K562 (cell line): Measurements from ENCODE around the gene FCGR3A. TPM values are rescaled to one million over a fixed set of nuclear protein-coding genes. Genes with fewer than 3 reads are reported as not detected.
"Not testable (repeated sequence)": the region's sequence is repeated elsewhere in the genome, so short reads cannot be mapped to it uniquely, and the experiment has no call there.

Experiments used
- BRD9 ChIP-seq: fragments of 450-650 bp; IDR thresholded peaks from 2 replicates; pipeline ENCODE4 v1.6.1; 2018; ENCODE audit warnings: low read depth; ENCODE audit not compliant: partially characterized antibody
- FOSL1 ChIP-seq: fragments of 200-800 bp; sonication (Bioruptor generic); conservative IDR thresholded peaks from 2 replicates; pipeline ENCODE4 v1.6.1; 2016; ENCODE audit warnings: missing genetic modification characterization, missing compliant biosample characterization
- HSF4 ChIP-seq: fragments of 250-450 bp; sonication (Bioruptor Pico); IDR thresholded peaks from 2 replicates; pipeline ENCODE4 v2.1.2; 2022; ENCODE audit warnings: mild to moderate bottlenecking, moderate library complexity, borderline replicate concordance
- JUND ChIP-seq, 2 experiments: IDR thresholded peaks; 2 replicates in 1 of 2; 3 replicates in 1 of 2; pipeline ENCODE4 v1.6.1; 2011; ENCODE audit warnings: borderline replicate concordance in 2 of 2, low read depth in 2 of 2, low read length in 2 of 2, improper control_type of control experiment in 1 of 2, missing biosample characterization in 1 of 2, missing genetic modification characterization in 1 of 2, missing genetic modification reagents in 1 of 2
- MGA ChIP-seq: fragments of 450-650 bp; IDR thresholded peaks from 2 replicates; pipeline ENCODE4 v1.6.1; 2016; ENCODE audit warnings: mild to moderate bottlenecking, moderate library complexity
- PHB2 ChIP-seq: fragments of 450-650 bp; IDR thresholded peaks from 2 replicates; pipeline ENCODE4 v1.6.1; 2017; ENCODE audit warnings: low read depth
- PHF20 ChIP-seq: fragments of 450-650 bp; IDR thresholded peaks from 2 replicates; pipeline ENCODE4 v1.6.1; 2018; ENCODE audit not compliant: partially characterized antibody
- POLR3A ChIP-seq: IDR thresholded peaks from 2 replicates; pipeline ENCODE4 v1.6.1; 2011; ENCODE audit warnings: borderline replicate concordance, mild to moderate bottlenecking, moderate library complexity; ENCODE audit not compliant: insufficient read length, insufficient read depth; ENCODE audit errors: extremely low read depth
- RFX5 ChIP-seq: IDR thresholded peaks from 2 replicates; pipeline ENCODE4 v1.6.1; 2011; ENCODE audit warnings: low read depth, mild to moderate bottlenecking, improper control_type of control experiment, low read length
- TBP ChIP-seq: optimal IDR thresholded peaks from 2 replicates; pipeline ENCODE3; 2011; ENCODE audit warnings: low read depth, low read length, improper control_type of control experiment
- ZNF24 ChIP-seq: fragments of 450-650 bp; IDR thresholded peaks from 2 replicates; pipeline ENCODE4 v1.6.1; 2016
- ZNF764 ChIP-seq: fragments of 250-450 bp; sonication (Bioruptor Pico); IDR thresholded peaks from 2 replicates; pipeline ENCODE4 v1.4.0; 2020; ENCODE audit warnings: low read depth, mild to moderate bottlenecking, moderate library complexity
- polyA plus RNA-seq, 8 experiments: library from polyadenylated mRNA; depleted of rRNA in 4 of 8; stranded (reverse) in 5 of 8; unstranded in 3 of 8; fragments of >200 nt; fragmentation: Nextera tagmentation in 2 of 8; fragmentation: Illumina TruSeq in 1 of 8; extraction: Ambion mirVana in 2 of 8; extraction: Trizol in 1 of 8; gene quantifications; 2 replicates each; pipeline versions ENCODE4 v1.2.1 to v1.2.3, GENCODE V29; 2011 to 2014; ENCODE audit warnings: inconsistent platforms in 1 of 8, missing spikeins in 1 of 8
- total RNA-seq, 7 experiments: library from RNA; depleted of rRNA in 6 of 7; stranded (reverse); fragments of >200 nt in 6 of 7; fragmentation: Illumina TruSeq in 2 of 7; extraction: Trizol in 2 of 7; gene quantifications; 2 replicates each; pipeline versions ENCODE4 v1.2.1 to v1.2.3, GENCODE V29; 2011 to 2021; ENCODE audit warnings: low replicate concordance in 1 of 7

The FCGR3A gene
- total and polyA plus RNA-seq, 9 of the 15 experiments (the other 6 are each of a cell fraction or from before 2014, with no cell fraction given) = 0.04 to 0.29 (median 0.14) TPM; not detected in 3

GRCh38 chr1:161530671-161531641 lies 18.7 kb downstream of the FCGR3A start (continued):
- TF ChIP-seq FOSL1 (tag) (peak; percentile 16; the same call in 1 of the 2 replicates), PHF20 (peak; percentile 23), POLR3A (peak; percentile 84), MGA (peak; percentile 67), HSF4 (CRISPR knock-in tag) (0 out of 2 replicates have a peak, but pooled peaks have one; percentile 49), PHB2 (peak; percentile 36; the same call in 1 of the 2 replicates), JUND (IDR thresholded peaks at IDR 0.05; ENCODE audit: borderline replicate concordance, low read depth, low read length) (peak; percentile 35; the same call in 1 of the 2 replicates), ZNF764 (peak; percentile 71), ZNF24 (peak; percentile 76), TBP (peak; percentile 97), RFX5 (peak; percentile 58; the same call in 1 of the 2 replicates), BRD9 (peak; percentile 99)
- not testable (repeated sequence) for TF ChIP-seq JUND (tag; IDR thresholded peaks at IDR 0.05; ENCODE audit: borderline replicate concordance, low read depth, low read length)
